H9 (cell line): Measurements from ENCODE around the gene UQCR10. TPM values are rescaled to one million over a fixed set of nuclear protein-coding genes. Genes with fewer than 3 reads are reported as not detected.
"Not testable (repeated sequence)": the region's sequence is repeated elsewhere in the genome, so short reads cannot be mapped to it uniquely, and the experiment has no call there.

Experiments
- DNase-seq: peaks from one replicate; pipeline ENCODE4 v3.0.0-alpha.2; 2017
- H2AFZ ChIP-seq: one replicate; pipeline ENCODE4 v1.6.1; 2013; ENCODE audit warnings: mild to moderate bottlenecking, low read length, control low read depth, moderate library complexity
- H2AK5ac ChIP-seq: 2 replicates; pipeline ENCODE4 v1.6.1; 2013; ENCODE audit warnings: low read length, control low read depth, mixed read lengths; ENCODE audit not compliant: insufficient read length
- H2BK120ac ChIP-seq: one replicate; pipeline ENCODE4 v1.6.1; 2013; ENCODE audit warnings: low read depth, mild to moderate bottlenecking, low read length, control low read depth, inconsistent platforms; ENCODE audit not compliant: poor library complexity, severe bottlenecking
- H2BK12ac ChIP-seq: 2 replicates; pipeline ENCODE4 v1.6.1; 2013; ENCODE audit warnings: low read length, control low read depth, mixed read lengths, low read depth; ENCODE audit not compliant: insufficient read length
- H2BK15ac ChIP-seq: 2 replicates; pipeline ENCODE4 v1.6.1; 2013; ENCODE audit warnings: low read depth, low read length, control low read depth
- H2BK20ac ChIP-seq: one replicate; pipeline ENCODE4 v1.6.1; 2013; ENCODE audit warnings: low read depth, mild to moderate bottlenecking, low read length, control low read depth, inconsistent platforms; ENCODE audit not compliant: poor library complexity, severe bottlenecking
- H2BK5ac ChIP-seq: 2 replicates; pipeline ENCODE4 v1.6.1; 2013; ENCODE audit warnings: low read length, control low read depth, mixed read lengths; ENCODE audit not compliant: insufficient read length
- H3K14ac ChIP-seq: 2 replicates; pipeline ENCODE4 v1.6.1; 2013; ENCODE audit warnings: low read length, control low read depth; ENCODE audit not compliant: insufficient read depth
- H3K18ac ChIP-seq: 2 replicates; pipeline ENCODE4 v1.6.1; 2013; ENCODE audit warnings: low read depth, mild to moderate bottlenecking, mixed read lengths, low read length, control low read depth; ENCODE audit not compliant: insufficient read length
- H3K23ac ChIP-seq: 2 replicates; pipeline ENCODE4 v1.6.1; 2013; ENCODE audit warnings: low read length, control low read depth, mixed read lengths, low read depth; ENCODE audit not compliant: insufficient read length
- H3K23me2 ChIP-seq: 2 replicates; pipeline ENCODE4 v1.6.1; 2013; ENCODE audit warnings: low read depth, mild to moderate bottlenecking, mixed read lengths, low read length, control low read depth; ENCODE audit not compliant: insufficient read length, poor library complexity, severe bottlenecking
- H3K27ac ChIP-seq: 2 replicates; pipeline ENCODE4 v1.5.1; 2013; ENCODE audit warnings: low read length, control low read depth, mixed read lengths, low read depth; ENCODE audit not compliant: insufficient read length
- H3K27me3 ChIP-seq: 2 replicates; pipeline ENCODE4 v1.6.1; 2013; ENCODE audit warnings: low read length, control low read depth, inconsistent platforms; ENCODE audit not compliant: insufficient read depth
- H3K4ac ChIP-seq: 2 replicates; pipeline ENCODE4 v1.6.1; 2013; ENCODE audit warnings: low read depth, mild to moderate bottlenecking, control low read depth, inconsistent platforms, low read length, moderate library complexity
- H3K4me1 ChIP-seq: 2 replicates; pipeline ENCODE4 v1.6.1; 2013; ENCODE audit warnings: low read length, control low read depth, inconsistent platforms; ENCODE audit not compliant: insufficient read depth
- H3K4me2 ChIP-seq: 2 replicates; pipeline ENCODE4 v1.6.1; 2013; ENCODE audit warnings: low read length, control low read depth, mixed read lengths; ENCODE audit not compliant: insufficient read length, insufficient read depth
- H3K56ac ChIP-seq: 2 replicates; pipeline ENCODE4 v1.6.1; 2013; ENCODE audit warnings: low read depth, mild to moderate bottlenecking, mixed read lengths, low read length, control low read depth; ENCODE audit not compliant: insufficient read length
- H3K79me1 ChIP-seq: 2 replicates; pipeline ENCODE4 v1.6.1; 2013; ENCODE audit warnings: low read depth, mild to moderate bottlenecking, moderate library complexity, low read length, control low read depth, inconsistent platforms; ENCODE audit not compliant: insufficient read depth, poor library complexity, severe bottlenecking
- H3K79me2 ChIP-seq: 2 replicates; pipeline ENCODE4 v1.6.1; 2013; ENCODE audit warnings: low read length, control low read depth, inconsistent platforms; ENCODE audit not compliant: insufficient read depth
- H3K9ac ChIP-seq: 2 replicates; pipeline ENCODE4 v1.6.1; 2013; ENCODE audit warnings: low read length, control low read depth, mixed read lengths; ENCODE audit not compliant: insufficient read length; ENCODE audit errors: extremely low read depth
- H3K9me3 ChIP-seq: one replicate; pipeline ENCODE4 v1.6.1; 2013; ENCODE audit warnings: low read depth, low read length, inconsistent platforms; ENCODE audit not compliant: control insufficient read depth
- H3T11ph ChIP-seq: one replicate; pipeline ENCODE4 v1.6.1; 2013; ENCODE audit warnings: mild to moderate bottlenecking, low read length, control low read depth, inconsistent platforms
- H4K20me1 ChIP-seq: one replicate; pipeline ENCODE4 v1.6.1; 2013; ENCODE audit not compliant: control insufficient read depth, insufficient read length, insufficient read depth
- H4K5ac ChIP-seq: 2 replicates; pipeline ENCODE4 v1.6.1; 2013; ENCODE audit warnings: low read depth, mild to moderate bottlenecking, mixed read lengths, low read length, control low read depth; ENCODE audit not compliant: insufficient read length
- H4K8ac ChIP-seq: replicated peaks from 2 replicates; pipeline ENCODE4 v1.6.1; 2013; ENCODE audit warnings: low read length, control low read depth, mixed read lengths, low read depth; ENCODE audit not compliant: insufficient read length
- H4K91ac ChIP-seq: 2 replicates; pipeline ENCODE4 v1.6.1; 2013; ENCODE audit warnings: low read depth, mild to moderate bottlenecking, moderate library complexity, mixed read lengths, low read length, control low read depth; ENCODE audit not compliant: insufficient read length
- H3K27ac Mint-ChIP-seq, 3 experiments: 2 replicates in 2 of 3; 3 replicates in 1 of 3; pipeline ENCODE4 v1.8.0; 2020 to 2021; ENCODE audit warnings: mixed read lengths in 3 of 3, mild to moderate bottlenecking in 1 of 3, moderate library complexity in 1 of 3
- H3K27me3 Mint-ChIP-seq: 2 replicates; pipeline ENCODE4 v1.8.0; 2021; ENCODE audit warnings: low read depth, mild to moderate bottlenecking, moderate library complexity, mixed read lengths
- H3K36me3 Mint-ChIP-seq, 3 experiments: 2 replicates in 2 of 3; 3 replicates in 1 of 3; pipeline ENCODE4 v1.8.0; 2020 to 2021; ENCODE audit warnings: low read depth in 3 of 3, mixed read lengths in 3 of 3; ENCODE audit not compliant: insufficient read depth in 1 of 3
- H3K4me1 Mint-ChIP-seq, 2 experiments: 2 replicates each; pipeline ENCODE4 v1.8.0; 2020; ENCODE audit warnings: mixed read lengths in 2 of 2
- H3K4me3 Mint-ChIP-seq, 2 experiments: 2 replicates in 1 of 2; 3 replicates in 1 of 2; pipeline ENCODE4 v1.8.0; 2020 to 2021; ENCODE audit warnings: mild to moderate bottlenecking in 2 of 2, mixed read lengths in 2 of 2, moderate library complexity in 1 of 2
- H3K9me3 Mint-ChIP-seq, 2 experiments: 2 replicates in 1 of 2; 3 replicates in 1 of 2; pipeline ENCODE4 v1.8.0; 2020; ENCODE audit warnings: mild to moderate bottlenecking in 2 of 2, mixed read lengths in 2 of 2, moderate library complexity in 1 of 2
- CTCF ChIP-seq: fragments of 200-600 bp; sonication (generic); conservative IDR thresholded peaks from 3 replicates; pipeline ENCODE4 v1.8.0; 2021; ENCODE audit warnings: antibody characterized with exemption, mild to moderate bottlenecking
- WGBS: extraction: QIAGEN DNeasy Blood & Tissue Kit; methylation state at CpG from one replicate; pipeline ENCODE4 v1.1.7; 2013; ENCODE audit warnings: missing lambda C conversion rate, low lambda C conversion rate, mixed read lengths; ENCODE audit not compliant: insufficient read length; ENCODE audit errors: extremely low coverage; 5-methylcytosine and 5-hydroxymethylcytosine counted together
- total RNA-seq: library from RNA; stranded (reverse); gene quantifications from 2 replicates; pipeline ENCODE4 v1.2.1, GENCODE V29; 2021

Gene UQCR10
- total RNA-seq, 1 experiment from 2014 or later = 124 TPM

DNA sequence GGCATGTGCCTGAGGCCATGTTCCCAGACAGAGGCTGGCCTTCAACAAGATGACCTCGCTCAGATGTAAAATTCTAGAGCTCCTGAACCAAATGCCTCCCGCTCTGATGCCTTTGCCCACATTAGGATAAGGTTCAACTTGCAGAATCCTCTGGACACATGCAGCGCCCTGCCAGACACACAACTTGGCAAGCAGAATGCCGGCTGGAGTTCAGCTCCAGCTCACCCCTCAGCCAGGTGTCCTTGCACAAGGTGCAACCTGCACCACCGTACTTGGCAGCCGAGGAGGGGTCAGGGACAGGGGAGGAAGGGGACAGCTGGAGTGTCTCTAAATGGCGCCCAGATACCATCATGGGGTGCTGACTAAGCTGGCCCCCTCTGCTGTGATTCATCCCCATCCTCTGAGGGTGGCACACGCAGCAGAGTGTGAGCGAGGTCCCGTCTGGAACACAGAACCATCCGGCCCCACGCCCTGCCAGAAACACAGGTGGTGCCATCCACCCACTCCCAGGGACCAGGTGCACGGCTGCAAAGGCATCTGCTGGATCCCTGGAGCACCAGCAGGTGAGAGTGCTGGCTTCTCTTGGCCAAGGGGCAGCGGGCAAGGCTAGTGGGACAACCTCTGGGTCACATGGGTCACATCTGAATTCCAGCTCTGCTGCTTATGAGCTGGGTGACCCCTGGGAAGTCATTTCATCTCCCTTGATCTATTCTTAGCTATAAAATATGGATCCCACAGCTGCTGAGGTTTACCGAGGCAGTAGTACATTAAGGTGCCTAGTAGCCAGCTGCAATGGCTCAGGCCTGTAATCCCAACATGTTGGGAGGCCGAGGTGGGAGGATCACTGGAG is 13.1 kb upstream of the UQCR10 start:
- Histone ChIP-seq H3K27ac (no peak overlapping the region), H2AK5ac (no peak overlapping the region), H3K4me2 (no peak overlapping the region), H4K20me1 (no peaks in the 10 kb centered on the region), H3K9me3 (no peaks in the 10 kb centered on the region), H3K14ac (no peak overlapping the region; the same call in 1 of the 2 replicates), H3K4me1 (no peaks in the 10 kb centered on the region), H2BK5ac (no peak overlapping the region), H3K27me3 (no peaks in the 10 kb centered on the region), H3K79me2 (no peaks in the 10 kb centered on the region), H2BK20ac (no peak overlapping the region), H3K79me1 (no peaks in the 10 kb centered on the region), H2BK12ac (no peak overlapping the region), H3K18ac (no peak overlapping the region), H3K9ac (no peak overlapping the region), H2AFZ (no peak overlapping the region), H4K91ac (no peak overlapping the region), H4K5ac (no peak overlapping the region), H3K56ac (no peak overlapping the region), H4K8ac (no peak overlapping the region), H3K4ac (no peak overlapping the region), H2BK120ac (no peak overlapping the region), H3T11ph (no peak overlapping the region), H2BK15ac (no peak overlapping the region), H3K23ac (no peak overlapping the region), H3K23me2 (no peaks in the 10 kb centered on the region)
- Mint-ChIP-seq H3K9me3 (no peaks in the 10 kb centered on the region), H3K36me3 (peaks cover 0 to 1% (median 0%) of the 10 kb centered on the region in 3 experiments; a peak in 1 of 7 replicates), H3K27ac (peak overlapping the region in 1 of 3 experiments; percentile 65; a peak in 1 of 7 replicates), H3K27me3 (no peaks in the 10 kb centered on the region; the same call in 1 of the 2 replicates), H3K4me3 (no peak overlapping the region), H3K4me1 (peaks cover 5 to 20% of the 10 kb centered on the region in 2 experiments)
- no CpG with 5 or more reads among the region's 16 CpGs for WGBS
- TF ChIP-seq CTCF = no peak
- DNase-seq = no peak

- H4K5ac ChIP-seq, H3K27ac ChIP-seq, H4K8ac ChIP-seq, DNase-seq, H3K27ac Mint-ChIP-seq, H3K56ac ChIP-seq, H3K4me2 ChIP-seq, H2AK5ac ChIP-seq, H3K27me3 Mint-ChIP-seq, H3K79me2 ChIP-seq, H3K4me1 ChIP-seq, H3K23ac ChIP-seq, H2BK15ac ChIP-seq, H3K23me2 ChIP-seq, H3K9me3 ChIP-seq, H3T11ph ChIP-seq, H3K27me3 ChIP-seq, H2BK20ac ChIP-seq, H3K9ac ChIP-seq, H2AFZ ChIP-seq, H3K36me3 Mint-ChIP-seq, H2BK5ac ChIP-seq, H3K9me3 Mint-ChIP-seq, H2BK12ac ChIP-seq, H3K18ac ChIP-seq, H4K20me1 ChIP-seq, H2BK120ac ChIP-seq, H3K4ac ChIP-seq, H3K79me1 ChIP-seq, H3K14ac ChIP-seq, H3K4me3 Mint-ChIP-seq, H4K91ac ChIP-seq: not testable (repeated sequence)
- no CpG with 5 or more reads among the region's 11 CpGs for WGBS
- H3K4me1 Mint-ChIP-seq = peaks cover 5 to 13% of the 10 kb centered on the region in 2 experiments
Observed at GRCh38 chr22:29754658-29755395, 12.3 kb upstream of the UQCR10 start.
